ENCODE measurements around the gene GCAT.

The GCAT gene

DNA sequence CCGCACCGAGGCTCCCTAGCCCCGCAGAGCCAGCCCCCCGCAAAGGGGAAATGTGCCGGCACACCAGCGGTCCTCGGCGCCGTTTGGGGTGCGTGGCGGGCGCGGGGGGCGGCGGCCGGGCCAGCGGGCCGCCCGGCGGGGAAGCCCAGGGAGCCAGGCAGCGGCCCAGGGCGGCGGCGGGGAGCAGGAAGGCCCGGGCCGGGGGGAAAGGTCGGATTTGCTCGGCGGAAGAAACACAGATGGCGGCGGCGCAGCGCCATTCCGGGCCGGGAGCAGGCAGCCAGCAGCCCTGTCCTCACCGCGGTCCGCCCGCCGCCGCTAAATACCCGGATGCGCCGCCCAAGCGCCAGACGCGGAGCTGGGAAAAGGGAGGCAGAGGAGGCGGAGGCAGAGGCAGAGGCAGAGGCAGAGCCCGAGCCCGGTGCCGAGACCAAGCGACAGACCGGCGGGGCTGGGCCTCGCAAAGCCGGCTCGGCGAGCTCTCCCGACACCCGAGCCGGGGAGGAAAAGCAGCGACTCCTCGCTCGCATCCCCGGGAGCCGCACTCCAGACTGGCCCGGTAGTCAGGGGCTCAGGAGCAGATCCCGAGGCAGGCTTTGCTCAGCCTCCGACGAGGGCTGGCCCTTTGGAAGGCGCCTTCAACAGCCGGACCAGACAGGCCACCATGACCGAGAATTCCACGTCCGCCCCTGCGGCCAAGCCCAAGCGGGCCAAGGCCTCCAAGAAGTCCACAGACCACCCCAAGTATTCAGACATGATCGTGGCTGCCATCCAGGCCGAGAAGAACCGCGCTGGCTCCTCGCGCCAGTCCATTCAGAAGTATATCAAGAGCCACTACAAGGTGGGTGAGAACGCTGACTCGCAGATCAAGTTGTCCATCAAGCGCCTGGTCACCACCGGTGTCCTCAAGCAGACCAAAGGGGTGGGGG lies 2.6 kb upstream of the GCAT start:
- H3K4me2 ChIP-seq (ENCODE audit: low read depth, low read length, poor library complexity, severe bottlenecking): no peak overlapping the region
- H4K20me1 ChIP-seq (ENCODE audit: low read depth, low read length): no peaks in the 10 kb centered on the region
- no peaks in the 10 kb centered on the region for H3K9me2 ChIP-seq (replicated peaks; ENCODE audit: insufficient read depth, low read length)
- H3K79me2 ChIP-seq (ENCODE audit: insufficient read depth, low read length): no peaks in the 10 kb centered on the region
- peaks cover 4% of the 10 kb centered on the region; the same call in 1 of the 2 replicates for H3F3A ChIP-seq (ENCODE audit: insufficient read depth)
- H3K9ac ChIP-seq (ENCODE audit: low read length): no peak overlapping the region
- H2AFZ ChIP-seq (ENCODE audit: low read depth, low read length, severe bottlenecking): no peak overlapping the region
- no peak overlapping the region for H3K27ac ChIP-seq (ENCODE audit: low read depth, low read length)
- no peaks in the 10 kb centered on the region for H3K9me3 ChIP-seq (ENCODE audit: insufficient read depth, low read length)
- H3K4me3 ChIP-seq (ENCODE audit: insufficient read depth, low read length, poor library complexity, severe bottlenecking): no peak overlapping the region
- TF ChIP-seq, protein P1, sequence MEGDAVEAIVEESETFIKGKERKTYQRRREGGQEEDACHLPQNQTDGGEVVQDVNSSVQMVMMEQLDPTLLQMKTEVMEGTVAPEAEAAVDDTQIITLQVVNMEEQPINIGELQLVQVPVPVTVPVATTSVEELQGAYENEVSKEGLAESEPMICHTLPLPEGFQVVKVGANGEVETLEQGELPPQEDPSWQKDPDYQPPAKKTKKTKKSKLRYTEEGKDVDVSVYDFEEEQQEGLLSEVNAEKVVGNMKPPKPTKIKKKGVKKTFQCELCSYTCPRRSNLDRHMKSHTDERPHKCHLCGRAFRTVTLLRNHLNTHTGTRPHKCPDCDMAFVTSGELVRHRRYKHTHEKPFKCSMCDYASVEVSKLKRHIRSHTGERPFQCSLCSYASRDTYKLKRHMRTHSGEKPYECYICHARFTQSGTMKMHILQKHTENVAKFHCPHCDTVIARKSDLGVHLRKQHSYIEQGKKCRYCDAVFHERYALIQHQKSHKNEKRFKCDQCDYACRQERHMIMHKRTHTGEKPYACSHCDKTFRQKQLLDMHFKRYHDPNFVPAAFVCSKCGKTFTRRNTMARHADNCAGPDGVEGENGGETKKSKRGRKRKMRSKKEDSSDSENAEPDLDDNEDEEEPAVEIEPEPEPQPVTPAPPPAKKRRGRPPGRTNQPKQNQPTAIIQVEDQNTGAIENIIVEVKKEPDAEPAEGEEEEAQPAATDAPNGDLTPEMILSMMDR (IDR thresholded peaks at IDR 0.05; ENCODE audit: insufficient read depth, low read length, poor library complexity, severe bottlenecking): no peak
- no peak for TF ChIP-seq EZH2phosphoT487 (conservative IDR thresholded peaks at IDR 0.05; ENCODE audit: low read length)
- H3K27me3 ChIP-seq (ENCODE audit: low read length): 0 out of 2 replicates have a peak, but pooled peaks cover 3% of the 10 kb centered on the region
- H3K36me3 ChIP-seq (ENCODE audit: low read length): no peaks in the 10 kb centered on the region

DNA sequence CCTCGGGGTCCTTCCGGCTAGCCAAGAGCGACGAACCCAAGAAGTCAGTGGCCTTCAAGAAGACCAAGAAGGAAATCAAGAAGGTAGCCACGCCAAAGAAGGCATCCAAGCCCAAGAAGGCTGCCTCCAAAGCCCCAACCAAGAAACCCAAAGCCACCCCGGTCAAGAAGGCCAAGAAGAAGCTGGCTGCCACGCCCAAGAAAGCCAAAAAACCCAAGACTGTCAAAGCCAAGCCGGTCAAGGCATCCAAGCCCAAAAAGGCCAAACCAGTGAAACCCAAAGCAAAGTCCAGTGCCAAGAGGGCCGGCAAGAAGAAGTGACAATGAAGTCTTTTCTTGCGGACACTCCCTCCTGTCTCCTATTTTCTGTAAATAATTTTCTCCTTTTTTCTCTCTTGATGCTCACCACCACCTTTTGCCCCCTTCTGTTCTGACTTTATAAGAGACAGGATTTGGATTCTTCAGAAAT lies 1.9 kb upstream of the GCAT start:
- Histone ChIP-seq H4K20me1 (ENCODE audit: low read depth, low read length) (no peaks in the 10 kb centered on the region), H3K9ac (ENCODE audit: low read length) (no peak overlapping the region), H3K79me2 (ENCODE audit: insufficient read depth, low read length) (no peaks in the 10 kb centered on the region), H3K36me3 (ENCODE audit: low read length) (no peaks in the 10 kb centered on the region), H3K4me2 (ENCODE audit: low read depth, low read length, poor library complexity, severe bottlenecking) (no peak overlapping the region), H3K9me3 (ENCODE audit: insufficient read depth, low read length) (no peaks in the 10 kb centered on the region), H3K27me3 (ENCODE audit: low read length) (0 out of 2 replicates have a peak, but pooled peaks cover 3% of the 10 kb centered on the region), H3K9me2 (replicated peaks; ENCODE audit: insufficient read depth, low read length) (no peaks in the 10 kb centered on the region), H3F3A (ENCODE audit: insufficient read depth) (peaks cover 4% of the 10 kb centered on the region; the same call in 1 of the 2 replicates), H2AFZ (ENCODE audit: low read depth, low read length, severe bottlenecking) (no peak overlapping the region), H3K4me3 (ENCODE audit: insufficient read depth, low read length, poor library complexity, severe bottlenecking) (no peak overlapping the region), H3K27ac (ENCODE audit: low read depth, low read length) (no peak overlapping the region)
- TF ChIP-seq, protein P1 (IDR thresholded peaks at IDR 0.05; ENCODE audit: insufficient read depth, low read length, poor library complexity, severe bottlenecking): no peak
- TF ChIP-seq EZH2phosphoT487 (conservative IDR thresholded peaks at IDR 0.05; ENCODE audit: low read length): no peak

- Histone ChIP-seq H3K79me2 (ENCODE audit: insufficient read depth, low read length) (no peaks in the 10 kb centered on the region), H3K9me2 (replicated peaks; ENCODE audit: insufficient read depth, low read length) (no peaks in the 10 kb centered on the region), H3K9me3 (ENCODE audit: insufficient read depth, low read length) (no peaks in the 10 kb centered on the region), H3K9ac (ENCODE audit: low read length) (peak overlapping the region; percentile 55; the same call in 1 of the 2 replicates), H3K4me2 (ENCODE audit: low read depth, low read length, poor library complexity, severe bottlenecking) (peak overlapping the region; percentile 60), H3F3A (ENCODE audit: insufficient read depth) (peaks cover 4% of the 10 kb centered on the region; the same call in 1 of the 2 replicates), H3K4me3 (ENCODE audit: insufficient read depth, low read length, poor library complexity, severe bottlenecking) (no peak overlapping the region), H3K27ac (ENCODE audit: low read depth, low read length) (no peak overlapping the region), H4K20me1 (ENCODE audit: low read depth, low read length) (no peaks in the 10 kb centered on the region), H3K36me3 (ENCODE audit: low read length) (no peaks in the 10 kb centered on the region), H3K27me3 (ENCODE audit: low read length) (0 out of 2 replicates have a peak, but pooled peaks cover 3% of the 10 kb centered on the region), H2AFZ (ENCODE audit: low read depth, low read length, severe bottlenecking) (peak overlapping the region; percentile 56)
- TF ChIP-seq EZH2phosphoT487 (conservative IDR thresholded peaks at IDR 0.05; ENCODE audit: low read length): no peak
- TF ChIP-seq, protein P1 (IDR thresholded peaks at IDR 0.05; ENCODE audit: insufficient read depth, low read length, poor library complexity, severe bottlenecking): no peak
These were observed 1.1 kb upstream of the GCAT start for GRCh38 chr22:37806409-37807333.
